ENCODE results near the gene CDHR5.

CDHR5 gene

GRCh38 chr11:624705-625635, at the start of gene CDHR5:
CDHR5 (minus strand) TSS chr11:624955; CDS start chr11:624902, 53 bp downstream.
- in situ Hi-C loops (cut with HindIII; ENCODE audit: low pct_unique_long_range_greater_than_20kb, low sequenced_read_pairs), result no loop called here
- DNase-seq (ENCODE audit: low read depth in 1 of 2, low spot score in 1 of 2), result no peak
- no peak for TF ChIP-seq JUND (IDR thresholded peaks at IDR 0.05; ENCODE audit: low read depth)

- TF ChIP-seq JUND (IDR thresholded peaks at IDR 0.05; ENCODE audit: low read depth), result no peak
- in situ Hi-C loops (cut with HindIII; ENCODE audit: low pct_unique_long_range_greater_than_20kb, low sequenced_read_pairs), result no loop called here
- DNase-seq (ENCODE audit: low read depth in 1 of 2, low spot score in 1 of 2), result no peak
Measured at GRCh38 chr11:674406-674805, 49.7 kb upstream of the CDHR5 start.

GRCh38 chr11:673866-674265, 49.1 kb upstream of the CDHR5 start:
- no peak for TF ChIP-seq JUND (IDR thresholded peaks at IDR 0.05; ENCODE audit: low read depth)
- in situ Hi-C loops (cut with HindIII; ENCODE audit: low pct_unique_long_range_greater_than_20kb, low sequenced_read_pairs), result no loop called here
- DNase-seq (ENCODE audit: low read depth in 1 of 2, low spot score in 1 of 2), result no peak

GRCh38 chr11:665704-666281, 41.0 kb upstream of the CDHR5 start:
- in situ Hi-C loops (cut with HindIII; ENCODE audit: low pct_unique_long_range_greater_than_20kb, low sequenced_read_pairs), result no loop called here
- TF ChIP-seq JUND (IDR thresholded peaks at IDR 0.05; ENCODE audit: low read depth), result no peak
- no peak for DNase-seq (ENCODE audit: low read depth in 1 of 2, low spot score in 1 of 2)

GRCh38 chr11:665062-665703, 40.4 kb upstream of the CDHR5 start:
- in situ Hi-C loops (cut with HindIII; ENCODE audit: low pct_unique_long_range_greater_than_20kb, low sequenced_read_pairs), result no loop called here
- DNase-seq (ENCODE audit: low read depth in 1 of 2, low spot score in 1 of 2), result no peak

GRCh38 chr11:662689-663274, 38.0 kb upstream of the CDHR5 start:
- DNase-seq (ENCODE audit: low read depth in 1 of 2, low spot score in 1 of 2), result peak; percentile 53 to 72
- TF ChIP-seq JUND (IDR thresholded peaks at IDR 0.05; ENCODE audit: low read depth), result no peak
- in situ Hi-C loops (cut with HindIII; ENCODE audit: low pct_unique_long_range_greater_than_20kb, low sequenced_read_pairs), result no loop called here

More at GRCh38 chr11:665062-665703, 40.4 kb upstream of the CDHR5 start:
- no peak for TF ChIP-seq JUND (IDR thresholded peaks at IDR 0.05; ENCODE audit: low read depth)

GRCh38 chr11:660681-661444, 36.1 kb upstream of the CDHR5 start:
- DNase-seq (ENCODE audit: low read depth in 1 of 2, low spot score in 1 of 2), result no peak
- TF ChIP-seq JUND (IDR thresholded peaks at IDR 0.05; ENCODE audit: low read depth), result no peak
- in situ Hi-C loops (cut with HindIII; ENCODE audit: low pct_unique_long_range_greater_than_20kb, low sequenced_read_pairs), result no loop called here

GRCh38 chr11:660281-660680, 35.5 kb upstream of the CDHR5 start:
- no peak for TF ChIP-seq JUND (IDR thresholded peaks at IDR 0.05; ENCODE audit: low read depth)
- DNase-seq (ENCODE audit: low read depth in 1 of 2, low spot score in 1 of 2), result no peak
- in situ Hi-C loops (cut with HindIII; ENCODE audit: low pct_unique_long_range_greater_than_20kb, low sequenced_read_pairs), result no loop called here

GRCh38 chr11:659532-660085, 34.9 kb upstream of the CDHR5 start:
- TF ChIP-seq JUND (IDR thresholded peaks at IDR 0.05; ENCODE audit: low read depth), result no peak
- no peak for DNase-seq (ENCODE audit: low read depth in 1 of 2, low spot score in 1 of 2)
- in situ Hi-C loops (cut with HindIII; ENCODE audit: low pct_unique_long_range_greater_than_20kb, low sequenced_read_pairs), result no loop called here

- DNase-seq (ENCODE audit: low read depth in 1 of 2, low spot score in 1 of 2), result no peak
- in situ Hi-C loops (cut with HindIII; ENCODE audit: low pct_unique_long_range_greater_than_20kb, low sequenced_read_pairs), result no loop called here
- TF ChIP-seq JUND (IDR thresholded peaks at IDR 0.05; ENCODE audit: low read depth), result no peak
Measured at GRCh38 chr11:657691-658126, 33.0 kb upstream of the CDHR5 start.

GRCh38 chr11:656866-657265, 32.1 kb upstream of the CDHR5 start:
- DNase-seq (ENCODE audit: low read depth in 1 of 2, low spot score in 1 of 2), result no peak
- no peak for TF ChIP-seq JUND (IDR thresholded peaks at IDR 0.05; ENCODE audit: low read depth)
- in situ Hi-C loops (cut with HindIII; ENCODE audit: low pct_unique_long_range_greater_than_20kb, low sequenced_read_pairs), result no loop called here

- no peak for TF ChIP-seq JUND (IDR thresholded peaks at IDR 0.05; ENCODE audit: low read depth)
- in situ Hi-C loops (cut with HindIII; ENCODE audit: low pct_unique_long_range_greater_than_20kb, low sequenced_read_pairs), result no loop called here
- DNase-seq (ENCODE audit: low read depth in 1 of 2, low spot score in 1 of 2), result no peak
Measured at GRCh38 chr11:656426-656825, 31.7 kb upstream of the CDHR5 start.
